Measurements from ENCODE around the gene SBNO1.

DNA sequence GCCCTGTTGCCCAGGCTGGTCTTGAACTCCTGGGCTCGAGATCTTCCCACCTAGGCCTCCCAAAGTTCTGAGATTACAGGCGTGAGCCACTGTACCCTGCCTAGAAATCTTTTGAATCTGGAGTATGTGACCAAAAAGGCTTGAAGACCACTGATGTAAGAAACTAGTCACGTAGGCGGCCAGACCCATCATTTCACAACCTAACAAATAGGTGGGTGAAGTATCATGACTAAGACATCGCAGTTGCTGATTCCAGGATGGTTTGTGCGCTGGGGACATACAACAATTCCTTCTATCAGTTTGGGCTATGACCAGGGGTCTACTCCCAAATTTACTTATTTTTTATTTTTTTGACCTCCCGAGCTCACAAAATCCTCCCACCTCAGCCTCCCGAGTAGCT, 81.2 kb downstream of the SBNO1 start:
- TF ChIP-seq, protein P1, sequence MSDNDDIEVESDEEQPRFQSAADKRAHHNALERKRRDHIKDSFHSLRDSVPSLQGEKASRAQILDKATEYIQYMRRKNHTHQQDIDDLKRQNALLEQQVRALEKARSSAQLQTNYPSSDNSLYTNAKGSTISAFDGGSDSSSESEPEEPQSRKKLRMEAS (IDR thresholded peaks at IDR 0.05; ENCODE audit: low read depth, low read length) = no peak
- TF ChIP-seq, protein P2, sequence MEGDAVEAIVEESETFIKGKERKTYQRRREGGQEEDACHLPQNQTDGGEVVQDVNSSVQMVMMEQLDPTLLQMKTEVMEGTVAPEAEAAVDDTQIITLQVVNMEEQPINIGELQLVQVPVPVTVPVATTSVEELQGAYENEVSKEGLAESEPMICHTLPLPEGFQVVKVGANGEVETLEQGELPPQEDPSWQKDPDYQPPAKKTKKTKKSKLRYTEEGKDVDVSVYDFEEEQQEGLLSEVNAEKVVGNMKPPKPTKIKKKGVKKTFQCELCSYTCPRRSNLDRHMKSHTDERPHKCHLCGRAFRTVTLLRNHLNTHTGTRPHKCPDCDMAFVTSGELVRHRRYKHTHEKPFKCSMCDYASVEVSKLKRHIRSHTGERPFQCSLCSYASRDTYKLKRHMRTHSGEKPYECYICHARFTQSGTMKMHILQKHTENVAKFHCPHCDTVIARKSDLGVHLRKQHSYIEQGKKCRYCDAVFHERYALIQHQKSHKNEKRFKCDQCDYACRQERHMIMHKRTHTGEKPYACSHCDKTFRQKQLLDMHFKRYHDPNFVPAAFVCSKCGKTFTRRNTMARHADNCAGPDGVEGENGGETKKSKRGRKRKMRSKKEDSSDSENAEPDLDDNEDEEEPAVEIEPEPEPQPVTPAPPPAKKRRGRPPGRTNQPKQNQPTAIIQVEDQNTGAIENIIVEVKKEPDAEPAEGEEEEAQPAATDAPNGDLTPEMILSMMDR (IDR thresholded peaks at IDR 0.05; ENCODE audit: low read depth, low read length) = no peak
- no peak for TF ChIP-seq POLR2A (IDR thresholded peaks at IDR 0.05; ENCODE audit: extremely low read depth, insufficient read length)
- TF ChIP-seq MYC (IDR thresholded peaks at IDR 0.05; ENCODE audit: low read depth, low read length) = no peak
